HepG2 (cell line): ENCODE measurements around the gene CAND2. TPM values are rescaled to one million over a fixed set of nuclear protein-coding genes. Genes with fewer than 3 reads are reported as not detected.

ENCODE experiments used
- ARID2 ChIP-seq: sonication (generic); formaldehyde crosslinking; IDR thresholded peaks from 2 replicates; pipeline ENCODE4 v1.8.1; 2022; ENCODE audit warnings: mild to moderate bottlenecking, missing genetic modification reagents, borderline replicate concordance
- ATF5 ChIP-seq: sonication (generic); formaldehyde crosslinking; IDR thresholded peaks from 2 replicates; pipeline ENCODE4 v1.4.0; 2020; ENCODE audit warnings: mild to moderate bottlenecking, low read depth, missing genetic modification reagents
- NFRKB ChIP-seq: fragments of 450-650 bp; IDR thresholded peaks from 2 replicates; pipeline ENCODE4 v1.6.1; 2017
- PHF21A ChIP-seq: sonication (generic); formaldehyde crosslinking; IDR thresholded peaks from 2 replicates; pipeline ENCODE4 v1.5.0; 2020; ENCODE audit warnings: mild to moderate bottlenecking, missing genetic modification reagents
- PITX1 ChIP-seq: sonication (generic); formaldehyde crosslinking; IDR thresholded peaks from 2 replicates; pipeline ENCODE4 v1.5.1; 2020; ENCODE audit warnings: mild to moderate bottlenecking, missing genetic modification reagents
- RXRA ChIP-seq: sonication (generic); formaldehyde crosslinking; IDR thresholded peaks from 2 replicates; pipeline ENCODE4 v1.5.1; 2020; ENCODE audit warnings: missing genetic modification reagents
- TERF1 ChIP-seq: sonication (generic); formaldehyde crosslinking; IDR thresholded peaks from 2 replicates; pipeline ENCODE4 v1.8.0; 2022; ENCODE audit warnings: mild to moderate bottlenecking, missing genetic modification reagents, moderate library complexity
- ZNF230 ChIP-seq: sonication (generic); formaldehyde crosslinking; IDR thresholded peaks from 2 replicates; pipeline ENCODE4 v1.4.0; 2020; ENCODE audit warnings: mild to moderate bottlenecking, missing genetic modification reagents
- ZNF253 ChIP-seq: sonication (generic); formaldehyde crosslinking; IDR thresholded peaks from 2 replicates; pipeline ENCODE4 v1.8.0; 2022; ENCODE audit warnings: mild to moderate bottlenecking, missing genetic modification reagents, borderline replicate concordance
- ZNF335 ChIP-seq: sonication (generic); formaldehyde crosslinking; IDR thresholded peaks from 2 replicates; pipeline ENCODE4 v1.4.0; 2020; ENCODE audit warnings: missing genetic modification reagents
- ZNF431 ChIP-seq: sonication (generic); formaldehyde crosslinking; IDR thresholded peaks from 2 replicates; pipeline ENCODE4 v1.9.0; 2022; ENCODE audit warnings: missing genetic modification reagents, low read depth, mild to moderate bottlenecking, borderline replicate concordance
- ZNF484 ChIP-seq: sonication (generic); formaldehyde crosslinking; IDR thresholded peaks from 2 replicates; pipeline ENCODE4 v1.5.1; 2020; ENCODE audit warnings: mild to moderate bottlenecking, low read depth, missing genetic modification reagents, borderline replicate concordance
- ZNF530 ChIP-seq: sonication (generic); formaldehyde crosslinking; IDR thresholded peaks from 2 replicates; pipeline ENCODE4 v1.5.0; 2020; ENCODE audit warnings: low read depth, mild to moderate bottlenecking, missing genetic modification reagents
- ZNF567 ChIP-seq: sonication (generic); formaldehyde crosslinking; IDR thresholded peaks from 2 replicates; pipeline ENCODE4 v1.8.1; 2023; ENCODE audit warnings: mild to moderate bottlenecking, missing genetic modification reagents, borderline replicate concordance
- ZNF646 ChIP-seq: sonication (generic); formaldehyde crosslinking; IDR thresholded peaks from 2 replicates; pipeline ENCODE4 v1.9.0; 2021; ENCODE audit warnings: mild to moderate bottlenecking, missing genetic modification reagents
- polyA plus RNA-seq, 8 experiments: library from polyadenylated mRNA; depleted of rRNA in 3 of 8; stranded (reverse) in 7 of 8; unstranded in 1 of 8; fragments of >200 nt; fragmentation: Illumina TruSeq in 4 of 8; extraction: Trizol in 4 of 8; gene quantifications; 2 replicates each; pipeline versions ENCODE4 v1.2.1 to v1.2.3, GENCODE V29; 2011 to 2016; ENCODE audit warnings: low read depth in 4 of 8, missing spikeins in 1 of 8, mixed read lengths in 1 of 8; ENCODE audit not compliant: insufficient read depth in 1 of 8
- total RNA-seq, 5 experiments: library from RNA; depleted of rRNA; stranded (reverse); fragments of >200 nt; fragmentation: Illumina TruSeq; extraction: Trizol; gene quantifications; 2 replicates each; pipeline ENCODE4 v1.2.3, GENCODE V29; 2016; ENCODE audit warnings: low read depth in 1 of 5

CAND2 gene
- total and polyA plus RNA-seq, 2 of the 13 experiments (the other 11 are each of a cell fraction or from before 2014, with no cell fraction given), result 0.01 TPM; not detected in 1

GRCh38 chr3:12841149-12841969 lies 44.9 kb downstream of the CAND2 start, which contains the start of gene RPL32 (continued):
- TF ChIP-seq ZNF646 (CRISPR knock-in tag) (no peak), RXRA (CRISPR knock-in tag) (peak; percentile 16; the same call in 1 of the 2 replicates), ZNF335 (CRISPR knock-in tag) (0 out of 2 replicates have a peak, but pooled peaks have one; percentile 63), ZNF431 (no peak), ZNF484 (no peak), ZNF567 (CRISPR knock-in tag) (peak; percentile 56; the same call in 1 of the 2 replicates), PITX1 (peak; percentile 88), PHF21A (no peak), TERF1 (CRISPR knock-in tag) (no peak), ATF5 (CRISPR knock-in tag) (no peak), ARID2 (CRISPR knock-in tag) (no peak), NFRKB (no peak), ZNF230 (CRISPR knock-in tag) (no peak), ZNF530 (CRISPR knock-in tag) (no peak), ZNF253 (no peak)
